Measurements from ENCODE around the gene HOXA11.

Gene HOXA11

GRCh38 chr7:27143023-27143949, 41.7 kb downstream of the HOXA11 start, which contains the start of gene HOXA5:
HOXA5 (minus strand) TSS chr7:27143681; CDS start chr7:27143607, 74 bp downstream.
- peaks cover 11% of the 10 kb centered on the region for H3K4me1 ChIP-seq (ENCODE audit: control insufficient read depth, insufficient read depth, low read length)
- H3K4me3 ChIP-seq (ENCODE audit: low read length), result peak within 1 kb of the TSS; percentile 67
- peak within 1 kb of the TSS; percentile 91 for H3K4me2 ChIP-seq (ENCODE audit: low read length)
- no peaks in the 10 kb centered on the region for H3K27me3 ChIP-seq (ENCODE audit: control insufficient read depth, insufficient read depth, low read length)
- H3K36me3 ChIP-seq (ENCODE audit: insufficient read depth, low read length), result peaks cover 54% of the 10 kb centered on the region
- no peaks in the 10 kb centered on the region for H3K9me3 ChIP-seq (replicated peaks; ENCODE audit: low read length)
- H3K9ac ChIP-seq (ENCODE audit: low read depth, low read length), result peak within 1 kb of the TSS; percentile 62

DNA sequence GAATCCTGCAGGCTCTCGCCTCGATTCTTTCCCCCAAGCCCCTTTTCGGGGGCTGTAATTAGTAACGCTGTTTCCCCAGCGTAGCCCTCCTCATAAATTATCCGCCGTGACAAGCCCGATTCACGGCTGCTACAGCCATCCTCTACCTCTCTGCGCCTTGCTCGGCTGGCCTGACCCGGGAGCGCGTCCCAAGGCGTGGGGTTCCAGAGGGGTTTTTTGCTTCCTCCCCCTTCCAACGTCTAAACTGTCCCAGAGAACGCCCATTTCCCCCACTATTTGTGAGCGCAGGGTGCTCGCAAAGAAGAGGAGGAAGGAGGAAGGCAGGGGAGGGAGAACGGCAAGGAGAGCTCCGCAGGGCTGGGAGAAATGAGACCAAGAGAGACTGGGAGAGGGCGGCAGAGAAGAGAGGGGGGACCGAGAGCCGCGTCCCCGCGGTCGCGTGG, 42.4 kb downstream of the HOXA11 start:
- Histone ChIP-seq H3K36me3 (ENCODE audit: insufficient read depth, low read length) (peaks cover 54% of the 10 kb centered on the region), H3K4me2 (ENCODE audit: low read length) (peak overlapping the region; percentile 91), H3K9ac (ENCODE audit: low read depth, low read length) (peak overlapping the region; percentile 62), H3K9me3 (replicated peaks; ENCODE audit: low read length) (no peaks in the 10 kb centered on the region), H3K4me3 (ENCODE audit: low read length) (peak overlapping the region; percentile 67), H3K4me1 (ENCODE audit: control insufficient read depth, insufficient read depth, low read length) (peaks cover 7% of the 10 kb centered on the region), H3K27me3 (ENCODE audit: control insufficient read depth, insufficient read depth, low read length) (no peaks in the 10 kb centered on the region)

DNA sequence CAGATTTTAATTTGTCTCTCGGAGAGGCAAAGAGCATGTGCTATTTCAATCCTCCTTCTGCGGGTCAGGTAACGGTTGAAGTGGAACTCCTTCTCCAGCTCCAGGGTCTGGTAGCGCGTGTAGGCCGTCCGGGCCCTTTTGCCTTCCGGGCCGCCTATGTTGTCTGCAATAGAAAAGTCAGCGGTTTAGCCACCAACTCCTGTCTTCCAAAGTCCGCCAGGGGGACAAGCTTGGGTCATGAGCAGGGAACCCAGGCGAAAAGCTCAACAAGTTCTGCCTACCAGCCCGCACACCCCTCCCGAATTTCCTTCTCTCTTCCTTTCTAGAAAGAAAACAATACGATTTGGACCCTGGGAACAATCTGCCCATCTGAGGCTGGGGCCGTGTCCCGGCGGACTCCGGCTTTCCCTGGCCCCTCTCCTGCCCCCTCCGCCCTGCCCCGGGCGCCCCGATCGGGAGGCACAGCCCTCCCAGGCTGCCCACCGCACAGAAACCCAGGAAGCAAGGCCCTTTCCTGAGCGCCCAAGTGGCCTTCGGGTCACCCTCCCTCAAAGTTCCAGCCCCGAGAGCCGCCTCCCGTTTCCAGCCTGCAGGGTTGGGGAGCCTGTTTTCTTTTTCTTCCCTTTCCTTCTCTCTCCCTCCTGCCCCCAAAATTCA, 43.0 kb downstream of the HOXA11 start:
- Histone ChIP-seq H3K9me3 (replicated peaks; ENCODE audit: low read length) (no peaks in the 10 kb centered on the region), H3K9ac (ENCODE audit: low read depth, low read length) (peak overlapping the region; percentile 62), H3K4me3 (ENCODE audit: low read length) (no peak overlapping the region), H3K27me3 (ENCODE audit: control insufficient read depth, insufficient read depth, low read length) (no peaks in the 10 kb centered on the region), H3K36me3 (ENCODE audit: insufficient read depth, low read length) (peaks cover 54% of the 10 kb centered on the region), H3K4me2 (ENCODE audit: low read length) (no peak overlapping the region), H3K4me1 (ENCODE audit: control insufficient read depth, insufficient read depth, low read length) (peaks cover 7% of the 10 kb centered on the region)

- no peak overlapping the region for H3K4me2 ChIP-seq (ENCODE audit: low read length)
- H3K4me1 ChIP-seq (ENCODE audit: control insufficient read depth, insufficient read depth, low read length), result peaks cover 12% of the 10 kb centered on the region
- no peak overlapping the region for H3K9ac ChIP-seq (ENCODE audit: low read depth, low read length)
- H3K9me3 ChIP-seq (replicated peaks; ENCODE audit: low read length), result no peaks in the 10 kb centered on the region
- no peaks in the 10 kb centered on the region for H3K27me3 ChIP-seq (ENCODE audit: control insufficient read depth, insufficient read depth, low read length)
- no peak overlapping the region for H3K4me3 ChIP-seq (ENCODE audit: low read length)
- H3K36me3 ChIP-seq (ENCODE audit: insufficient read depth, low read length), result peaks cover 49% of the 10 kb centered on the region
These were observed 43.7 kb downstream of the HOXA11 start for GRCh38 chr7:27141137-27141922.

DNA sequence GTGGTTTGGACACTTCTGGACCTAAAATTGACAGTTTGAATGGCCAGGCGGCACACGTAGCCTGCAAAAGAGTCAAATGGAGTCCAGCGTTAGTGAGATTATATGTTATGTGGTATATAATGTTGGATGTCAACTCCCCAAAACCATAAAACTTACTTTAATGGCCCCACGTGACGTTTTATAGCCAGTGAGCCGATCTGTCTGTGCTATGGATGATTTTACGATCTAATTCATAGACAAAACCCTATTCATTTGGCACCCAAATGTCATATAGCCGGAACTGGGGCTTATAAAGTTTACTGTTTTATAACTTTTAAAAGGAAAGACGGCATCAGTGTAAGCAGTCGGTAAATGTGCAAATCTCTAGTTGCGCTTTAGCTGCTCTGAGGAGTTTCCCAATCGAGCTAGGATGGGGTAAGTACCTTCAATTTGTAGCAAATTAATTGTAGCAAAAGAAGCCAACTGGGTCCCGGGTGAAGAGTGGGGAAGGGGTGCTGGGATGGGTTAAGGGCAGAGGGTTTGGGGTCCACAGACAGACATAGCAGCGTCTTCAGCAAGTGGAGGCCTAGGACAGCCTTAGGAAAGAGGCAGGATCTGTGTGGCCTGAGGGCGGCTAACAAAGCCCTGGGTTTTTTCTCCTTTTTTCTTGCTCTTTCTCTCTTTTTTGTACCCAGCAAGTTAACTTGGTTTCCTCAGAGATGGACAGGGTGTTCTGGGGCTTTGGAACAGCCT, 44.7 kb downstream of the HOXA11 start:
- H3K9me3 ChIP-seq (replicated peaks; ENCODE audit: low read length), result no peaks in the 10 kb centered on the region
- no peak overlapping the region for H3K4me3 ChIP-seq (ENCODE audit: low read length)
- H3K36me3 ChIP-seq (ENCODE audit: insufficient read depth, low read length), result peaks cover 38% of the 10 kb centered on the region
- peaks cover 23% of the 10 kb centered on the region for H3K4me1 ChIP-seq (ENCODE audit: control insufficient read depth, insufficient read depth, low read length)
- no peak overlapping the region for H3K9ac ChIP-seq (ENCODE audit: low read depth, low read length)
- H3K27me3 ChIP-seq (ENCODE audit: control insufficient read depth, insufficient read depth, low read length), result no peaks in the 10 kb centered on the region
- H3K4me2 ChIP-seq (ENCODE audit: low read length), result no peak overlapping the region

DNA sequence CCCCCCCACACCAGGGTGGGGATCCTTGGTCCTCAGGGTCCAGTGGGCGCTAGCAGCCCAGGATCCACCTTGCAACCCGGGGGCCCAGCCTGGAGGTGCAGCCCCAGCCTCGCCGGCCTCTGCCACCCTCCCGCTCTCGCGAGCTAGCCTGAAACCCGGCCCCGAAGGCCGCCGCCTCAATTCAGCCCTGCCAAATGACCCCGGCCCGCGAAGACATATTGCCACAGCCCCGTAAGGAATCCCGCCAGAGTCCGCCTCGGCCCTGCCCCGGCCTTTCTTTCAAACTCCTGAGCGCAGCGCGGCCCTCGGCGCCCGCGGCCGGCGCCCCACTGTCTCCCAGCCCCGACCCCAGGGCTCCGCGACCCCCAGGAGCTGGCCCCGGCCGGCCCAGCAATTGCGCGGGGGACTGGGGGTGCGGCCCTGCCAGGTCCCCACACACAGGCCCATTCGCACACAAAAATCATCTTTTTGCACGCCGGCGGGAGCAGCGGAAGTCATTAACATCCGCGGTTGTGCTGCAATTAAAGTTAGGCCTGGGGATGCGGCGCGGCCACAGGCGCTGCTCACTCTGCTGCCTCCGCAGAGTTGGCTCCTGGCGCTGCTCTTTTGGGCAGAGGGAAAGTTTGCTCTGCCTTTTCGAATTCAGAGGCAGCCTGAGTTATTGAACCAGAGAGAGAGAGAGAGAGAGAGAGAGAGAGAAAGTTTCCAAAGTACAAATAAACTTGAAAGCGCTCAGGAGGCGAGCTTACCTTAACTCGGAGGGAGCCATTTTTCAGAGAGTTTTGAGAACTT, 45.5 kb downstream of the HOXA11 start:
- Histone ChIP-seq H3K27me3 (ENCODE audit: control insufficient read depth, insufficient read depth, low read length) (no peaks in the 10 kb centered on the region), H3K9me3 (replicated peaks; ENCODE audit: low read length) (no peaks in the 10 kb centered on the region), H3K4me1 (ENCODE audit: control insufficient read depth, insufficient read depth, low read length) (peaks cover 30% of the 10 kb centered on the region), H3K9ac (ENCODE audit: low read depth, low read length) (no peak overlapping the region), H3K36me3 (ENCODE audit: insufficient read depth, low read length) (peaks cover 31% of the 10 kb centered on the region), H3K4me2 (ENCODE audit: low read length) (no peak overlapping the region), H3K4me3 (ENCODE audit: low read length) (no peak overlapping the region)

DNA sequence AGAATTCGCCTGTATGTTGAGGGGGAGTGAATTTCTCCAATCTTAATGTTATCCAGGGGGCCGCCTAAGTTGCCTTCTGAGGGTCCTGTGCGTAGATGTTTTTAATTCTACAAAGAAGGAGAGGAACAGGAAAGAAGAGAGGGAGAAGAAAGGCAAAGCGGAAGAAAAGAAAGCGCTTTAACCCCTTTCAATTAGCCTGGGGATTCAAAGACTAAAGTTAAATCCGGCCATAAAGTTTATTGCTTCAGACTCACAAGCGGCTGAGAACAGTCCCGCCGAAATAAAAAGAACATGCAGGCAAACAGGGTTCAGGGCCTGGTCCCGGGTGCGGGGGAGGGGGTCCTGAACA, 46.1 kb downstream of the HOXA11 start:
- peaks cover 35% of the 10 kb centered on the region for H3K4me1 ChIP-seq (ENCODE audit: control insufficient read depth, insufficient read depth, low read length)
- no peak overlapping the region for H3K4me2 ChIP-seq (ENCODE audit: low read length)
- no peak overlapping the region for H3K4me3 ChIP-seq (ENCODE audit: low read length)
- no peaks in the 10 kb centered on the region for H3K27me3 ChIP-seq (ENCODE audit: control insufficient read depth, insufficient read depth, low read length)
- H3K9ac ChIP-seq (ENCODE audit: low read depth, low read length), result no peak overlapping the region
- peaks cover 26% of the 10 kb centered on the region for H3K36me3 ChIP-seq (ENCODE audit: insufficient read depth, low read length)
- H3K9me3 ChIP-seq (replicated peaks; ENCODE audit: low read length), result no peaks in the 10 kb centered on the region

DNA sequence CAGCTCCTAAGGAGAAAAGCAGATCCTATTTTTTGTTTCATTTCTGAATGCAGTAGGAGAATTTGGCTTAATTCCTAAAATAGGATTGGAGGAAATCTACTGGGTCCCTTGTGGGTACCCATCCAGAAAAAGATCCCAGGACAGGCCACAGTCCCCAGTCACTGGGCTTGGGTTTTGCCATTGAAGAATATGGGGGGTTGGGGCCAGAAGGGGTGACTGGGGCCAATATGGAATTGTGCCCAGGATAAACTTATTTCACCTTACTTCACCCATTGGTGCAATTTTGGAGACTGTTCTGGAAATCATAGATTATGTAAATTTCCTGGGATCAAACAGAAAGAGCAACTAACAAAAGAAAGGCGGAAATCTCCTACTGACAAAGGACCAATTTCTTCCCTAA, 46.6 kb downstream of the HOXA11 start:
- no peak overlapping the region for H3K4me2 ChIP-seq (ENCODE audit: low read length)
- peaks cover 39% of the 10 kb centered on the region for H3K4me1 ChIP-seq (ENCODE audit: control insufficient read depth, insufficient read depth, low read length)
- no peak overlapping the region for H3K4me3 ChIP-seq (ENCODE audit: low read length)
- peaks cover 24% of the 10 kb centered on the region for H3K36me3 ChIP-seq (ENCODE audit: insufficient read depth, low read length)
- H3K9ac ChIP-seq (ENCODE audit: low read depth, low read length), result no peak overlapping the region
- H3K27me3 ChIP-seq (ENCODE audit: control insufficient read depth, insufficient read depth, low read length), result no peaks in the 10 kb centered on the region
- no peaks in the 10 kb centered on the region for H3K9me3 ChIP-seq (replicated peaks; ENCODE audit: low read length)

GRCh38 chr7:27137640-27138315, 47.3 kb downstream of the HOXA11 start:
- Histone ChIP-seq H3K4me3 (ENCODE audit: low read length) (no peak overlapping the region), H3K36me3 (ENCODE audit: insufficient read depth, low read length) (peaks cover 24% of the 10 kb centered on the region), H3K4me1 (ENCODE audit: control insufficient read depth, insufficient read depth, low read length) (peaks cover 39% of the 10 kb centered on the region), H3K27me3 (ENCODE audit: control insufficient read depth, insufficient read depth, low read length) (no peaks in the 10 kb centered on the region), H3K4me2 (ENCODE audit: low read length) (no peak overlapping the region), H3K9ac (ENCODE audit: low read depth, low read length) (no peak overlapping the region), H3K9me3 (replicated peaks; ENCODE audit: low read length) (no peaks in the 10 kb centered on the region)

- H3K36me3 ChIP-seq (ENCODE audit: insufficient read depth, low read length), result peaks cover 2% of the 10 kb centered on the region
- no peaks in the 10 kb centered on the region for H3K9me3 ChIP-seq (replicated peaks; ENCODE audit: low read length)
- H3K9ac ChIP-seq (ENCODE audit: low read depth, low read length), result peak overlapping the region; percentile 28
- peaks cover 52% of the 10 kb centered on the region for H3K4me1 ChIP-seq (ENCODE audit: control insufficient read depth, insufficient read depth, low read length)
- H3K4me3 ChIP-seq (ENCODE audit: low read length), result no peak overlapping the region
- no peaks in the 10 kb centered on the region for H3K27me3 ChIP-seq (ENCODE audit: control insufficient read depth, insufficient read depth, low read length)
- peak overlapping the region; percentile 63 for H3K4me2 ChIP-seq (ENCODE audit: low read length)
These were observed 50.6 kb downstream of the HOXA11 start for GRCh38 chr7:27134392-27134791.

Data from skeletal muscle satellite cell (primary cell).